ENCODE measurements around the gene HRH3.

- TF ChIP-seq EZH2 (IDR thresholded peaks at IDR 0.05; ENCODE audit: insufficient read depth, low read length) (no peak), CTCF (IDR thresholded peaks at IDR 0.05; ENCODE audit: insufficient read depth, low read depth, low read length) (no peak)
Observed at GRCh38 chr20:62198496-62198895, 21.6 kb downstream of the HRH3 start.

Data from astrocyte (in vitro differentiated cells and primary cell).